ENCODE data around the gene RAVER2. TPM values are rescaled to one million over a fixed set of nuclear protein-coding genes. Genes with fewer than 3 reads are reported as not detected.

Gene RAVER2
- polyA plus RNA-seq, 1 experiment = 5.5 TPM

DNA sequence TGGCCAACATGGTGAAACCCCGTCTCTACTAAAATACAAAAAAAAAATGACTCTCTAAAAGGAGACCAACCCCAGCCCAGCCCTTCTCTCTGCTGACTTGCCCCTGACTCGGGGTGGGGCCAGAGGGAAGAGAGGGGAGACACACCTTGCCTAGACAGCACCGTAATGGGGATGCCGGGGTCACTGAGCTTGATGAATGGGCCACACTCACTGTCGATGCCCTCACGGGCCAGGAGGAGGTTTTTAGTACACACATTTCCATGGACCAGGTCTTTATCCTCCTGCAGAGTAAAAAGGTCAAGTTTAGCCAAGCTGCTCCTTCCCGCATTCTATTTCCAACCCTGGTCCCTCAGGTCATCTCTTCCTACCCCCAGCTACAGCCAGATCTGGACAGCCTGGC is 99.7 kb downstream of the RAVER2 start:
- DNase-seq (ENCODE audit: low read depth, low spot score) = no peak
- H3K9me3 ChIP-seq (ENCODE audit: control insufficient read depth, insufficient read depth, low read length) = no peaks in the 10 kb centered on the region
- H3K4me3 ChIP-seq (ENCODE audit: low read depth, low read length) = no peak overlapping the region
- TF ChIP-seq, protein P1, sequence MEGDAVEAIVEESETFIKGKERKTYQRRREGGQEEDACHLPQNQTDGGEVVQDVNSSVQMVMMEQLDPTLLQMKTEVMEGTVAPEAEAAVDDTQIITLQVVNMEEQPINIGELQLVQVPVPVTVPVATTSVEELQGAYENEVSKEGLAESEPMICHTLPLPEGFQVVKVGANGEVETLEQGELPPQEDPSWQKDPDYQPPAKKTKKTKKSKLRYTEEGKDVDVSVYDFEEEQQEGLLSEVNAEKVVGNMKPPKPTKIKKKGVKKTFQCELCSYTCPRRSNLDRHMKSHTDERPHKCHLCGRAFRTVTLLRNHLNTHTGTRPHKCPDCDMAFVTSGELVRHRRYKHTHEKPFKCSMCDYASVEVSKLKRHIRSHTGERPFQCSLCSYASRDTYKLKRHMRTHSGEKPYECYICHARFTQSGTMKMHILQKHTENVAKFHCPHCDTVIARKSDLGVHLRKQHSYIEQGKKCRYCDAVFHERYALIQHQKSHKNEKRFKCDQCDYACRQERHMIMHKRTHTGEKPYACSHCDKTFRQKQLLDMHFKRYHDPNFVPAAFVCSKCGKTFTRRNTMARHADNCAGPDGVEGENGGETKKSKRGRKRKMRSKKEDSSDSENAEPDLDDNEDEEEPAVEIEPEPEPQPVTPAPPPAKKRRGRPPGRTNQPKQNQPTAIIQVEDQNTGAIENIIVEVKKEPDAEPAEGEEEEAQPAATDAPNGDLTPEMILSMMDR (IDR thresholded peaks at IDR 0.05; ENCODE audit: low read depth, low read length) = no peak
- CTCF ChIA-PET = interaction anchor here (0.6 kb wide), 1 partner anchor 129 kb away, joined by 5 read pairs; no protein-coding TSS in a partner anchor
- H3K27me3 ChIP-seq (ENCODE audit: control insufficient read depth, insufficient read depth, low read length) = no peaks in the 10 kb centered on the region
- POLR2A ChIA-PET = interaction anchor here (0.6 kb wide), 1 partner anchor 158 kb away, joined by 4 read pairs; no protein-coding TSS in a partner anchor
- H3K27ac ChIP-seq (ENCODE audit: low read depth, low read length) = no peak overlapping the region

DNA sequence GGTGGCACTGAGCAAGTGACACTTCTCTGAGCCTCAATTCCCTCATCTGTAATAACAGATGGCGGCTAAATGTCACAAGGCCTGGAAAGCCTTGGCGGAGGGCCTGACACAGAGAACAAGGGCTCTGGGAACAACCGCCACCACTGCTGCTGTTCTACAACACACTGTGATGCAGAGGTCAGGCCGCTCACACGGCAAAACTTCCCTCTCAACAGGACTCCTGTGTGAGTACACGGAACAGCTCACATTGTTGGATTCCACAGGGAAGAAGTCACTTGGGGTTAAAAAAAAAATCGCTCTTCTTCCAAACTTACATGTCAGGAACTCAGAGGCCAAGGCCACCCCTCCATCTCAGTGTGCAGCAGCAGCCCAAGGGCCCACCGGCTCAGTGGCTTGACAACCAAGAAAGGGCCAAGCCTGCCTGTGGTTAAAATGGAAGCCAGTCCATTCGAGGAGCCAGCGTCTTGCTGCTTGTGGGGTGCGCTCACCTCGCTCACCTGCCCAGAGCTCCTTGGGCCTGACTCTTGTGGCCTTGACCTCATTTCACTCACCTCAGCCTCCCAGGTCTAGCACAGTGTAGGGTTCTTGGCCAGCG is 101.1 kb downstream of the RAVER2 start:
- no peak overlapping the region for H3K27ac ChIP-seq (ENCODE audit: low read depth, low read length)
- TF ChIP-seq, protein P1 (IDR thresholded peaks at IDR 0.05; ENCODE audit: low read depth, low read length) = no peak
- DNase-seq (ENCODE audit: low read depth, low spot score) = no peak
- H3K9me3 ChIP-seq (ENCODE audit: control insufficient read depth, insufficient read depth, low read length) = no peaks in the 10 kb centered on the region
- H3K4me3 ChIP-seq (ENCODE audit: low read depth, low read length) = no peak overlapping the region
- H3K27me3 ChIP-seq (ENCODE audit: control insufficient read depth, insufficient read depth, low read length) = no peaks in the 10 kb centered on the region
- ChIA-PET CTCF (interaction anchor here (0.6 kb wide), 1 partner anchor 15 kb away, joined by 3 read pairs; no protein-coding TSS in a partner anchor), POLR2A (no interaction called here)

DNA sequence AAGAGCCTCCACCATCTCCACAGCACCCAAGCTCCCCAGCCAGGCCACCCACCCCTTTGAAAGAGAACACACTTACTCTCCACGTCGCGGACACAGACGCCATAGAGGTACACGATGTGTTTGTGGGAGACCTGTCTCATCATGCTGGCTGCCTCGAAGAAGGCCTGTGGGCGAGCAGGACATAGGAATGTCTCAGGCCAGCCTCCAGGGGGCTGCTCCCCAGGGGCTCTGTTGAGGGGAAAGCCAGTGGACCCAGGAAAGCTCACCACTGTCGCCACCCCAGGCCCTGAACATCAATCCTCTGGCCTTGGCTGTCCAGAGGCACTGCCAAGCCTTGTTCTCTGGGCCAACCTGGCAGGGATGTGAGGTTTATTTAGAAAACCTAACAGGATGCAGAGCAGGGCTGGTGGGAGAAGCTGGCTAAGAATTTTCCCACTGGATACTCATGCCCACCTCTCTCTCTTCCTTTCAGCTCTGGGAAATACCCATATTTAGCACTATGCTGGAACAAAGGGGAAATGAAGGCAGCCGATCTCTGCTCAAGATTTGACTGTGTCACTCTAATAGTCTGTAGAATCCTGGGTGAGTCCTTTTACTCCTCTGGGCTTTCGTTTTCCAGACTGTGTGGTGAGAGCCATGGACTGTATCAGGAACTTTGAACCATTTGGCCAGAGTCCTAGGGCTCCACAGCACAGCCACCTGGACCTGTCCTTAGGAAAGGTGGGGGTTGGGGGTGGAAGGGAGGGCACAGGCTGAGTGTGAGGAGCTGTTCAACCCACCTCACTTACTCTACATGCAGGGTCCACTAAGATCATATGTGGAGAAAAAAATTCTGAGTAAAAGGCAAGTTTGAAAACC is 101.9 kb downstream of the RAVER2 start:
- Histone ChIP-seq H3K4me3 (ENCODE audit: low read depth, low read length) (no peak overlapping the region), H3K27me3 (ENCODE audit: control insufficient read depth, insufficient read depth, low read length) (no peaks in the 10 kb centered on the region), H3K9me3 (ENCODE audit: control insufficient read depth, insufficient read depth, low read length) (no peaks in the 10 kb centered on the region), H3K27ac (ENCODE audit: low read depth, low read length) (no peak overlapping the region)
- TF ChIP-seq, protein P1 (IDR thresholded peaks at IDR 0.05; ENCODE audit: low read depth, low read length) = no peak
- DNase-seq (ENCODE audit: low read depth, low spot score) = no peak
- ChIA-PET CTCF (no interaction called here), POLR2A (no interaction called here)

DNA sequence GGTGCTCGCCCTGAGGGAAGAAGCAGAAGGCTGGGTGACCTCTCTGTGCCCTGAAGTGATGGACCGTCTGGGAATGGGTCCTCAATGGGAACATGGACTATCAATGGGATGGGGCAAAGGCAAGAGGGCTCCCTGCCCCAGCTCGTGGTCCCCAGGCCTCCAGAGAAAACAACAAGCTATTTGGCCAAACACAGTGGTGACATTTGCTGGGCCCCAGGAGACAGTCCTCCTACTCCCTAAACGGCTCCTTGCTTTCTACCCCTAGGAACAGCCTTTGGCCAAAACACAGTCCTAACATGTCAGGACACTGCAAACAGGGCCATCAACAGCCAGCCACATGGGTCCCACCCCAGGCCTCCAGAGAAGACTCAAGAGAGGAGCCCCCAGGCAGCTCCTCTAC is 102.8 kb downstream of the RAVER2 start:
- no peaks in the 10 kb centered on the region for H3K9me3 ChIP-seq (ENCODE audit: control insufficient read depth, insufficient read depth, low read length)
- ChIA-PET CTCF (no interaction called here), POLR2A (no interaction called here)
- H3K27ac ChIP-seq (ENCODE audit: low read depth, low read length) = no peak overlapping the region
- TF ChIP-seq, protein P1 (IDR thresholded peaks at IDR 0.05; ENCODE audit: low read depth, low read length) = no peak
- no peak for DNase-seq (ENCODE audit: low read depth, low spot score)
- no peak overlapping the region for H3K4me3 ChIP-seq (ENCODE audit: low read depth, low read length)
- H3K27me3 ChIP-seq (ENCODE audit: control insufficient read depth, insufficient read depth, low read length) = no peaks in the 10 kb centered on the region

DNA sequence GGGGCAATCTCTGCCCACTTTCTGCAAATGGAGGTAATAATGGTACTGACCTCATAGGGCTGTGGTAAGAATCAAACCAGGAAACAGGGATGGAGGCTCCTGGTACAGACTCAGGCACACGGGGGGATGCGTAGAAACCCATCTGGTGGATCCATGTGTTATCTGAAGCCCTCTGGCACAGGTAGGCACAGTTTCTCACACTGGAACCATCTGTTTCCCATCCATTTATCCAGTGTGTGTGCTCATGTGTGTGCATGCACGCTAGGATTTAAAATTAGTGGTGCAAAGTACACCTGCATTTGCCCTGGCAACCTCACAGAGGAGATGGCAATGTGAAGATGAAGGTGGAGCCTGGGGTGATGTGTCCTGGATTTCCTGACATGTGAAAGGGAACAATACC is 103.3 kb downstream of the RAVER2 start:
- ChIA-PET POLR2A (no interaction called here), CTCF (no interaction called here)
- H3K27me3 ChIP-seq (ENCODE audit: control insufficient read depth, insufficient read depth, low read length) = no peaks in the 10 kb centered on the region
- TF ChIP-seq, protein P1 (IDR thresholded peaks at IDR 0.05; ENCODE audit: low read depth, low read length) = no peak
- no peaks in the 10 kb centered on the region for H3K9me3 ChIP-seq (ENCODE audit: control insufficient read depth, insufficient read depth, low read length)
- no peak for DNase-seq (ENCODE audit: low read depth, low spot score)
- no peak overlapping the region for H3K27ac ChIP-seq (ENCODE audit: low read depth, low read length)
- no peak overlapping the region for H3K4me3 ChIP-seq (ENCODE audit: low read depth, low read length)

All from AG04450 (cell line).